Pancreas (tissue), 10 donors: Measurements from ENCODE around the gene WIPF3. TPM values are rescaled to one million over a fixed set of nuclear protein-coding genes. Genes with fewer than 3 reads are reported as not detected.
A peak's percentile ranks its signal among the peaks of the same experiment; 100 is the strongest.

Experiments
- ATAC-seq, 4 donors: fragments of 200-7000 bp; cut with Tn5 transposase; one replicate each; pipeline versions ENCODE4 v1.8.0 to v1.9.1; 2020; ENCODE audit warnings: mild to moderate bottlenecking in 4 of 4, moderate library complexity in 4 of 4
- DNase-seq, 6 donors: peaks; one replicate each; pipeline ENCODE4 v3.0.0-alpha.2; 2020
- FAIRE-seq: peaks from 2 replicates; lab custom pipeline; 2012; peaks lifted over from hg19 to GRCh38; lab: Jason Lieb, UNC
- H3K27ac ChIP-seq, 4 donors: fragments of 200-600 bp; sonication (generic); 1 replicate in 3 of 4; 2 replicates in 1 of 4; pipeline versions ENCODE4 v1.5.0 to v1.8.0; 2020
- H3K27me3 ChIP-seq, 4 donors: fragments of 200-600 bp; one replicate each; pipeline ENCODE4 v1.8.0; 2021
- H3K36me3 ChIP-seq, 3 donors: fragments of 200-600 bp; sonication (generic) in 1 of 3; one replicate each; pipeline versions ENCODE4 v1.5.0 to v1.8.0; 2020 to 2021
- H3K4me1 ChIP-seq, 3 donors: fragments of 200-600 bp; one replicate each; pipeline ENCODE4 v1.8.0; 2021
- H3K4me3 ChIP-seq, 4 donors: fragments of 200-600 bp; sonication (generic) in 2 of 4; one replicate each; pipeline versions ENCODE4 v1.5.0 to v1.8.0; 2020 to 2021
- H3K9me3 ChIP-seq, 4 donors: fragments of 200-600 bp; one replicate each; pipeline ENCODE4 v1.8.0; 2021
- WGBS, 2 donors: extraction: QIAGEN DNeasy Blood & Tissue Kit; methylation state at CpG; one replicate each; pipeline ENCODE4 v1.1.7; 2013; 5-methylcytosine and 5-hydroxymethylcytosine counted together
- intact Hi-C, 3 donors: fragments of 100-400 bp; cut with DNase I; formaldehyde crosslinking; loops; one replicate each; pipeline versions ENCODE4 v1.11.1 to v1.14.2; 2022
- polyA plus RNA-seq, 2 donors: library from polyadenylated mRNA; stranded (reverse); fragments of 200-250 nt; gene quantifications; one replicate each; pipeline ENCODE4 v1.2.3, GENCODE V29; 2013
- total RNA-seq, 6 donors: library from RNA; stranded (reverse); fragmentation: NEBNext Ultra II Directional in 4 of 6; extraction: Animal tissue kit (Norgen Biotek cat#: 25700) in 4 of 6; gene quantifications; one replicate each; pipeline versions ENCODE4 v1.2.1 to v1.2.4, GENCODE V29; 2021 to 2023
- TF ChIP-seq, protein P1 (sequence below), 4 donors: fragments of 200-600 bp; sonication (generic) in 3 of 4; IDR thresholded peaks; one replicate each; pipeline versions ENCODE4 v1.5.0 to v1.8.0; 2021; ENCODE audit warnings: antibody characterized with exemption in 4 of 4
- donor health status: healthy with polysubstance abuse.
- donor health status: DM: no; HTN: no; CAD: no; lungs with moderate emphysema.
- donor health status: DM: no; HTN: no; CAD: no.
- donor health status: control.
- donor health status: control.
- donor health status: Bipolar disorder and iron deficiency.
- donor health status: DM: yes; HTN: yes; CAD: no.
- donor health status: DM: no; HTN: no; CAD: no.
- donor health status: DM: no; HTN: no; CAD: no.
- donor health status: DM: yes; HTN: yes; CAD: no.

The WIPF3 gene
- total and polyA plus RNA-seq, 8 donors = 0.98 to 4.6 (median 1.6) TPM

DNA sequence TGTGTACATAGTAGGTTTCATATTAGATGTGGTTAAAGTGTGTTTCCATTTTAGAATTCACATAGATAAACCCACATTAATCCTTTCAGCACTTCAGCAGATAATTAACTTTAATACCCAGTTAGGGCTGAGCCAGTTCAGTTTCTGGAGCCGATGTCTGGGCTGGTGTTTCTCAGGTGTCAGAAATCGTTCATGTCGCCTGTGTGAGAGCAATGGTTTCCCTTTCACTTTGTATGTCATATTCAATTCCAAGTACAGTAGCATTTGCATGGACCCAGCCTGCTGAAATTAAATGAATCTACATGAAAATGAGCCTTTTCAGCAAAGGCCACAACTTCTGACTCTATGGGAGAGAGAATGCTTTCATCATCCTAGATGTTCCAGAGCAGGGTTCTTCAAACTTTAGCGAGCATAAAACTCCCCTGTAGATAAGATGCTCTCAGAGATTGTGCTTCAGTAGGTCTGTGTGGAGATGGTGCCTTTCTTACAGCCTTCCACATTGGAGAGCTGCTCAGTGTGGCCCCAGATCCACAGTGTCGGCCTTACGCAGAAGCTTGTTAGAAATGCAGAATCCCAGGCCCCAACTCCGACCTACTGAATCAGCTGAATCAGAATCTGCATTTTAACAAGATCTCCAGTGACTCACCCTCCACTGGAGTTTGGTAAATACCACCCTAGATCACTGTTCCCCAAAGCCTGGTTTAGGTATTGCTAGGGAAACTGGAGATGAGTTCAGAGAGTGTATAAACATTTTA, 19.6 kb downstream of the WIPF3 start:
- Histone ChIP-seq H3K4me1 (no peaks in the 10 kb centered on the region), H3K36me3 (no peaks in the 10 kb centered on the region), H3K9me3 (no peaks in the 10 kb centered on the region), H3K27me3 (no peaks in the 10 kb centered on the region), H3K4me3 (no peak overlapping the region), H3K27ac (no peak overlapping the region)
- TF ChIP-seq, protein P1, sequence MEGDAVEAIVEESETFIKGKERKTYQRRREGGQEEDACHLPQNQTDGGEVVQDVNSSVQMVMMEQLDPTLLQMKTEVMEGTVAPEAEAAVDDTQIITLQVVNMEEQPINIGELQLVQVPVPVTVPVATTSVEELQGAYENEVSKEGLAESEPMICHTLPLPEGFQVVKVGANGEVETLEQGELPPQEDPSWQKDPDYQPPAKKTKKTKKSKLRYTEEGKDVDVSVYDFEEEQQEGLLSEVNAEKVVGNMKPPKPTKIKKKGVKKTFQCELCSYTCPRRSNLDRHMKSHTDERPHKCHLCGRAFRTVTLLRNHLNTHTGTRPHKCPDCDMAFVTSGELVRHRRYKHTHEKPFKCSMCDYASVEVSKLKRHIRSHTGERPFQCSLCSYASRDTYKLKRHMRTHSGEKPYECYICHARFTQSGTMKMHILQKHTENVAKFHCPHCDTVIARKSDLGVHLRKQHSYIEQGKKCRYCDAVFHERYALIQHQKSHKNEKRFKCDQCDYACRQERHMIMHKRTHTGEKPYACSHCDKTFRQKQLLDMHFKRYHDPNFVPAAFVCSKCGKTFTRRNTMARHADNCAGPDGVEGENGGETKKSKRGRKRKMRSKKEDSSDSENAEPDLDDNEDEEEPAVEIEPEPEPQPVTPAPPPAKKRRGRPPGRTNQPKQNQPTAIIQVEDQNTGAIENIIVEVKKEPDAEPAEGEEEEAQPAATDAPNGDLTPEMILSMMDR (IDR thresholded peaks at IDR 0.05) = no peak
- DNase-seq = no peak
- FAIRE-seq = no peak
- ATAC-seq = peak in 3 of 4 donors; percentile 32 to 60 (median 35)
- WGBS, 2 donors = 74 to 77% methylated on average over 7 of the region's 7 CpGs
- intact Hi-C loops = no loop called here

DNA sequence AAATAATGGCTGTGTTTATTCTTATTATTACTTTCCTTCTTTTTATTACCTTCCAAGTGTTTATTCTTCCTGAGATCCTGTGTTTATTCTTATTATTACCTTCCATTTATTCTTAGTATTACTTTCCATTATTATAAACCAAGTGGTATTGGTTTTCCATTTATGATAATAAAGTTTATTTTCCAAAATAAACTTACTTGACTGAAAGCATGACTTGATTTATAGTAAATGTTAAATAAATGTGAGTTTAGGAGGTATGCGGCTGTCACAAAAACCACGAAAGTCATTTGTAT, 20.2 kb downstream of the WIPF3 start:
- no peaks in the 10 kb centered on the region for H3K9me3 ChIP-seq
- H3K4me3 ChIP-seq = no peak overlapping the region
- no peaks in the 10 kb centered on the region for H3K36me3 ChIP-seq
- WGBS, 2 donors = 96 to 98% methylated on average over 2 of the region's 2 CpGs
- DNase-seq (no peak), ATAC-seq (no peak), FAIRE-seq (no peak)
- H3K27me3 ChIP-seq = no peaks in the 10 kb centered on the region
- TF ChIP-seq, protein P1 (IDR thresholded peaks at IDR 0.05) = no peak
- H3K27ac ChIP-seq = no peak overlapping the region
- H3K4me1 ChIP-seq = no peaks in the 10 kb centered on the region
- intact Hi-C loops = no loop called here

DNA sequence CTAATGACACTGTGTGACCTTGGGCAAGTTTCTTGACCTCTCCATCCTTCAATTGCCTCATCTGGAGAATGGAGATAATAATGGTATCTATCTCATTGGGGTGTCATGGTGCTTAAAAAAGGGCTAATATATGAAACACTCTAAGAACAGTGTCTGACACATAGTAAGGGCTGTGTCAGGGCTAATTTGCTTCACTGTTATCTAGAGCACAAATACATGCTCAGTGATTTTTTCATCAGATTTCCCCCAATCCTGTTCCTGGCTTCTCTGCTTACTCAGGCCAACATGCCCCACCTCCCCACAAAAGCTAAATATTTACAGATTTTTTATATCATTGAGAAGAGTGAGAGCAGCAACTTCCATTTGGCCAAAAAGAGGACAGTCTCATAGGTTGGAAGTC, 20.6 kb downstream of the WIPF3 start:
- DNase-seq (no peak), FAIRE-seq (no peak), ATAC-seq (no peak)
- Histone ChIP-seq H3K27ac (no peak overlapping the region), H3K4me3 (no peak overlapping the region), H3K9me3 (no peaks in the 10 kb centered on the region), H3K36me3 (no peaks in the 10 kb centered on the region), H3K4me1 (no peaks in the 10 kb centered on the region), H3K27me3 (no peaks in the 10 kb centered on the region)
- TF ChIP-seq, protein P1 (IDR thresholded peaks at IDR 0.05) = no peak
- intact Hi-C loops = no loop called here

GRCh38 chr7:29831705-29832104, 25.4 kb downstream of the WIPF3 start:
- 93% methylated on average over 6 of the region's 6 CpGs for WGBS, 2 donors
- intact Hi-C loops = no loop called here
- Histone ChIP-seq H3K4me3 (no peak overlapping the region), H3K9me3 (no peaks in the 10 kb centered on the region), H3K27ac (no peak overlapping the region), H3K27me3 (no peaks in the 10 kb centered on the region), H3K36me3 (no peaks in the 10 kb centered on the region), H3K4me1 (no peaks in the 10 kb centered on the region)
- TF ChIP-seq, protein P1 (IDR thresholded peaks at IDR 0.05) = no peak
- no peak for DNase-seq
- ATAC-seq = no peak
- no peak for FAIRE-seq

DNA sequence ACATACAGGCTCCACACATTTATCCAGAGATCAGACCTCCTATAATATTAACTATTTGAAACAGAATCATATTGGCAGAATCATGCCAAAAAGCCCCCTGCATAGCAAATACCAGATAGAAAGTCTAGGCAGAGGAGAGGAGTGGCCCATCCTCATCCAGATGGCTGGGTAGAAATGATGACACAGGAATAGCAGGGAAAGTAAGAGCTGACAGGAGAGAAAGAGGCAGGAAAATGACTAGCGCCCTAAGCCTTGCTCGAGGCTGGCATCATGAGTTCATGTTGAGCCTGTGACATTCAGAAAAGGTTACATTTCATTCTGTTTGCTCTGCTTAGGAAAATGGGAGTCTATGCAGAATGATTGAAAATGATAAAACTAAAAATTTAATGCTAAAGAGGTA, 27.6 kb downstream of the WIPF3 start:
- TF ChIP-seq, protein P1 (IDR thresholded peaks at IDR 0.05) = no peak
- Histone ChIP-seq H3K9me3 (no peaks in the 10 kb centered on the region), H3K4me1 (no peaks in the 10 kb centered on the region), H3K27me3 (no peaks in the 10 kb centered on the region), H3K4me3 (no peak overlapping the region), H3K36me3 (no peaks in the 10 kb centered on the region), H3K27ac (no peak overlapping the region)
- FAIRE-seq (no peak), DNase-seq (no peak), ATAC-seq (no peak)
- intact Hi-C loops = no loop called here
- 91 to 97% methylated on average over 2 of the region's 2 CpGs for whole genome bisulfite sequencing, 2 donors
